Measurements from ENCODE around the gene PREP. TPM values are rescaled to one million over a fixed set of nuclear protein-coding genes. Genes with fewer than 3 reads are reported as not detected.
"Not testable (repeated sequence)": the region's sequence is repeated elsewhere in the genome, so short reads cannot be mapped to it uniquely, and the experiment has no call there.

PREP gene
- total RNA-seq, 2 experiments from 2014 or later, result 42.3 to 49.0 TPM

- CTCF ChIA-PET, result interaction anchor here (0.6 to 1.1 kb wide), 2 partner anchors 155 to 479 kb away, joined by 3 read pairs; partner anchors contain the start of gene HACE1
- DNase-seq; H3K4me1 Mint-ChIP-seq; ATAC-seq; H3K4me3 Mint-ChIP-seq; H3K9me3 Mint-ChIP-seq (ENCODE audit: low read depth); H3K27ac Mint-ChIP-seq; H3K27me3 Mint-ChIP-seq; intact Hi-C loops (cut with DNase I, micrococcal nuclease); POLR2A ChIA-PET: not testable (repeated sequence)
- H3K36me3 Mint-ChIP-seq (ENCODE audit: low read depth), result peaks cover 53% of the 10 kb centered on the region
Measured at GRCh38 chr6:105338350-105338983, 64.4 kb downstream of the PREP start.

DNA sequence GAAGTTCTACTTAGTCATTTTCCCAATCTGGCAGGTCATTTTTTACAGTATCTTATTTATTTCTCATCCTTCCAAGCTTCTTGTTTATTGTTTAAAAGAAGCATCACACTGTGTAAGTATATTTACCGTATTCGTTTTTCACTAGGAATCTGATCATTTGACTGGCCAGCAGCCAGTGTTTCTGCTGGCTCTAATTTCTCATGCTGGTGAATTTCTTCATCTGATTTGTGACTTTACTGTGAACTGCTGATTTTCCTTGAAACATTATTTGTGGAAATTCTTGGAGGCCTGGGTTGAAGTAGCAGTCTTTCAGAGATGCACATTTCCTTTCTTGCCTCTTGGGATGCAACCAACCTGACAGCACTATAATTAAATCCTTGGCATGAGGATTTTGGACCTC, 65.9 kb downstream of the PREP start:
- DNase-seq (no peak), ATAC-seq (no peak)
- no peaks in the 10 kb centered on the region for H3K27me3 Mint-ChIP-seq
- H3K4me1 Mint-ChIP-seq, result peaks cover 6% of the 10 kb centered on the region
- intact Hi-C loops (cut with DNase I, micrococcal nuclease), result no loop called here
- H3K4me3 Mint-ChIP-seq, result no peak overlapping the region
- ChIA-PET POLR2A (no interaction called here), CTCF (interaction anchor here (0.6 to 0.7 kb wide), 2 partner anchors 274 to 394 kb away, joined by 3 to 4 read pairs; no protein-coding TSS in a partner anchor)
- no peaks in the 10 kb centered on the region for H3K9me3 Mint-ChIP-seq (ENCODE audit: low read depth)
- no peak overlapping the region for H3K27ac Mint-ChIP-seq
- H3K36me3 Mint-ChIP-seq (ENCODE audit: low read depth), result peaks cover 51% of the 10 kb centered on the region

- intact Hi-C loops (cut with DNase I, micrococcal nuclease), result no loop called here
- DNase-seq, result no peak
- no peak for ATAC-seq
Measured at GRCh38 chr6:105332576-105332975, 70.3 kb downstream of the PREP start.

DNA sequence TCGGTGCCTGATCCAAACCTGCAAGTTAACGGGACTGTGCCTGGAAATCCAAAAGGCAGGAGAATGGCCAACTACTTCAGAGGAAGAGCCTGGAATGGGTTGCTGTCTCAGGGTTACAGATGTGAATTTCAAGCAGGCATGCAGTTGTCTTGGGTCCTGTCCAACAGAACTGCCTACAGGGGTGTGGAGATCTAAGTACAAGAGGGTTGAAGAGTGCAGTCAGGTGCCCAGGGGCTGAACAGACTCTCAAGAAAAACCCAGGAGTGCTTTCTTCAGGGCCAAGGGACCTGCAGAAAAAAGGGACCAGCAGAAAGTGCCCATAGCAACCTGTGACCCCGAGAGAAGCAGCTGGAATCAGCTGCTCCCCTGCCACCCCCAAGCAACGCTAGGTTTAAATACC, 71.0 kb downstream of the PREP start:
- H3K4me1 Mint-ChIP-seq, result peaks cover 3% of the 10 kb centered on the region
- ChIA-PET CTCF (no interaction called here), POLR2A (no interaction called here)
- ATAC-seq (no peak), DNase-seq (no peak)
- H3K4me3 Mint-ChIP-seq, result no peak overlapping the region
- no peak overlapping the region for H3K27ac Mint-ChIP-seq
- intact Hi-C loops (cut with DNase I, micrococcal nuclease), result no loop called here
- no peaks in the 10 kb centered on the region for H3K9me3 Mint-ChIP-seq (ENCODE audit: low read depth)
- peaks cover 55% of the 10 kb centered on the region for H3K36me3 Mint-ChIP-seq (ENCODE audit: low read depth)
- H3K27me3 Mint-ChIP-seq, result no peaks in the 10 kb centered on the region

More at GRCh38 chr6:105332576-105332975, 70.3 kb downstream of the PREP start:
- Mint-ChIP-seq H3K27me3 (no peaks in the 10 kb centered on the region), H3K36me3 (ENCODE audit: low read depth) (peaks cover 56% of the 10 kb centered on the region), H3K4me1 (peaks cover 3% of the 10 kb centered on the region), H3K4me3 (no peak overlapping the region), H3K27ac (no peak overlapping the region), H3K9me3 (ENCODE audit: low read depth) (no peaks in the 10 kb centered on the region)
- ChIA-PET POLR2A (no interaction called here), CTCF (no interaction called here)

DNA sequence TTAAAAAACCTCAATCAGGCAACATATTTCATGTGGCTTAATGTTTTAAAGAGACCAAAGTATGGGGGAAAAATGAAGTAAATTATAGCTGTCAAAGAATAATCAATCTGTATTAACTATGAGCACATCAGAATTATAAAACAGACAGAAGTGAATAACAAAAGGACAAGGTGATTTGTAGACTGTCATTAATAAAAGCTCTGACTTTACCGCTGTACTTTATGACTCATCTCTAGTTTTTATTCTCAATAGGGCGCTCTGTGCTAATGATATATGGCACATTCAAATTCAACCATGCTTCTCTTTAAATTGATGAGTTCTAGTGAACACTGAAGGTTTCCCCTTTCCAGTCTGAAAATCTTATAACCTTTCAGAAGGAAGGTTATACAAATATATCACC, 72.0 kb downstream of the PREP start:
- no peaks in the 10 kb centered on the region for H3K9me3 Mint-ChIP-seq (ENCODE audit: low read depth)
- peaks cover 59% of the 10 kb centered on the region for H3K36me3 Mint-ChIP-seq (ENCODE audit: low read depth)
- H3K4me1 Mint-ChIP-seq, result peaks cover 3% of the 10 kb centered on the region
- no peak overlapping the region for H3K4me3 Mint-ChIP-seq
- H3K27me3 Mint-ChIP-seq, result no peaks in the 10 kb centered on the region
- intact Hi-C loops (cut with DNase I, micrococcal nuclease), result no loop called here
- H3K27ac Mint-ChIP-seq, result no peak overlapping the region
- no peak for DNase-seq
- no peak for ATAC-seq
- CTCF ChIA-PET, result no interaction called here
- POLR2A ChIA-PET, result no interaction called here

DNA sequence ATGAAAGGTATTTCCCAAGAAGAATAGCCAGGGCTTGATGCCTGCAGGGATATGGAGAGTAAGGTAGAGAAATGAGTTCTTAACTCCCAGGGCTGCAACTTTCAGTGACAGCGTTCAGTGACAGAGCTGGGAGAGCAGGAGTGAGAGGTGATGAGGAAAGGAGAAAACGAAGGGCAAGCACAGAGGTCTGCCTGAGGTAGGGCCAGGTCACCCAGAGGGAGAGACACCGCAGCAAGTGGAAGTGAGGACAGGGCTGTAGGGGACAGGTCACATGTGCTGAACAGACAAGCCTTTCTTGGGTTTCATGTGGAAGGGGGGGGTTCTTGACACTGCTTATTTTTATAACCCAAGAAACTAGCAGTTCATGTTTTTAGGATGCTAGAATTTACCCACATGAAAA, 72.5 kb downstream of the PREP start:
- H3K36me3 Mint-ChIP-seq (ENCODE audit: low read depth), result peaks cover 62% of the 10 kb centered on the region
- ATAC-seq, result no peak
- no peak overlapping the region for H3K4me3 Mint-ChIP-seq
- no peak overlapping the region for H3K27ac Mint-ChIP-seq
- POLR2A ChIA-PET, result no interaction called here
- DNase-seq, result no peak
- H3K27me3 Mint-ChIP-seq, result no peaks in the 10 kb centered on the region
- CTCF ChIA-PET, result no interaction called here
- intact Hi-C loops (cut with DNase I, micrococcal nuclease), result no loop called here
- H3K9me3 Mint-ChIP-seq (ENCODE audit: low read depth), result no peaks in the 10 kb centered on the region
- peaks cover 3% of the 10 kb centered on the region for H3K4me1 Mint-ChIP-seq

GRCh38 chr6:105326833-105327770, 75.8 kb downstream of the PREP start:
- Mint-ChIP-seq H3K4me3 (no peak overlapping the region), H3K27ac (no peak overlapping the region), H3K4me1 (peaks cover 3% of the 10 kb centered on the region), H3K36me3 (ENCODE audit: low read depth) (peaks cover 62% of the 10 kb centered on the region), H3K9me3 (ENCODE audit: low read depth) (no peaks in the 10 kb centered on the region), H3K27me3 (no peaks in the 10 kb centered on the region)
- ChIA-PET CTCF (interaction anchor here (0.5 to 1.0 kb wide), 3 partner anchors 26 to 250 kb away, joined by 3 to 4 read pairs (median 3); partner anchors contain the start of gene PREP), POLR2A (interaction anchor here (0.6 to 0.7 kb wide), 2 partner anchors 45 to 117 kb away, joined by 3 to 6 read pairs; no protein-coding TSS in a partner anchor)
- intact Hi-C loops (cut with DNase I, micrococcal nuclease), result no loop called here
- no peak for ATAC-seq
- no peak for DNase-seq

DNA sequence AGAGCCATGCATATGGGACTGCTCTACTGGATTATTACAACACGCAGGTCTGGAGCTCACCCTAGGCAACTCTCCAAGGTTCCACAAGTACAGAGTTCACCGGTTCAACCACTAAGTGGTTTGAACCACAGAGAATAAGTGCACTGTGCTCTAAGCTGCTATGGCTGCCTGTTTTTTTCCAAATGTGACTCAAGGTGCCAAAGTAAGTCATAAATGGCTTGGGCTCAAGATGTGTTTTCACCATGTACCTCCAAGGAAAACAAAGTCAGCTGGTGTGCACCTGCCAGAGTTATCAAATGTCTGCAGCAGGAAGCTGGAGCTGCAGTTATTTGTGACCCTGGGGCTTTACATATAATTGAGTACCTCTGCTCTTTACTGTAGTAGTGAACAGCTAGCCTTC, 76.7 kb downstream of the PREP start:
- no peak overlapping the region for H3K4me3 Mint-ChIP-seq
- peaks cover 60% of the 10 kb centered on the region for H3K36me3 Mint-ChIP-seq (ENCODE audit: low read depth)
- no peak for DNase-seq
- POLR2A ChIA-PET, result interaction anchor here (0.6 kb wide), 1 partner anchor 117 kb away, joined by 3 read pairs; no protein-coding TSS in a partner anchor
- no peak overlapping the region for H3K27ac Mint-ChIP-seq
- no peaks in the 10 kb centered on the region for H3K27me3 Mint-ChIP-seq
- intact Hi-C loops (cut with DNase I, micrococcal nuclease), result no loop called here
- CTCF ChIA-PET, result interaction anchor here (0.5 kb wide), 1 partner anchor 26 kb away, joined by 4 read pairs; no protein-coding TSS in a partner anchor
- no peaks in the 10 kb centered on the region for H3K9me3 Mint-ChIP-seq (ENCODE audit: low read depth)
- peaks cover 3% of the 10 kb centered on the region for H3K4me1 Mint-ChIP-seq
- ATAC-seq, result no peak

DNA sequence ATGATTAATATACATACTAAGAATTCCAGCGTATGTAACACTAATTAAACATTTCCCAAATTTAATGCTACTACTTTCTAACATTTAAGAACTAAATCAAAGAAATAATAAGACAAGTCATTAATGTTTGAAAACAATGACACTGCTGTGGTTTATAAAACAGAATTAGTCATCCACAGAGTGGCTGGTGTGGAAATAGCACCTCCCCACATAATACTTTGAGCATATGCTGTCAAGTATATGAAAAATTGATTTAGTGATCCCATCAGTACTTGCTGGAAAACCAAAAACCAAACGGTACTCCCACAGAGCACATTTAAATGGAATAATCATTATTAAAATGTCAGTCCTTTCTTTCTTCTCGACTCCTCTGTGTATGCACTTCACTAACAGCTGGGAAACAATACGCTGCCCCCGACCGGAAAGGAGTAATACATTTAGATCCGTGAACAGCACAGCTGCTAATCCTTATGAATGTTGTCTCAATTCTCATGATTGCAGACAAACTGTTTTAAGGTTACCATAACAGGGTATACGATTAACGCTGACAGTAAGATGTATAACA, 78.4 kb downstream of the PREP start:
- H3K27me3 Mint-ChIP-seq, result no peaks in the 10 kb centered on the region
- H3K4me1 Mint-ChIP-seq, result no peaks in the 10 kb centered on the region
- ATAC-seq (no peak), DNase-seq (no peak)
- H3K9me3 Mint-ChIP-seq (ENCODE audit: low read depth), result no peaks in the 10 kb centered on the region
- intact Hi-C loops (cut with DNase I, micrococcal nuclease), result no loop called here
- no peak overlapping the region for H3K4me3 Mint-ChIP-seq
- peaks cover 42% of the 10 kb centered on the region for H3K36me3 Mint-ChIP-seq (ENCODE audit: low read depth)
- POLR2A ChIA-PET, result no interaction called here
- CTCF ChIA-PET, result no interaction called here
- H3K27ac Mint-ChIP-seq, result peak overlapping the region; percentile 29

- H3K27me3 Mint-ChIP-seq, result no peaks in the 10 kb centered on the region
- intact Hi-C loops (cut with DNase I, micrococcal nuclease), result no loop called here
- H3K4me3 Mint-ChIP-seq, result no peak overlapping the region
- ChIA-PET POLR2A (no interaction called here), CTCF (no interaction called here)
- H3K9me3 Mint-ChIP-seq (ENCODE audit: low read depth), result no peaks in the 10 kb centered on the region
- peaks cover 41% of the 10 kb centered on the region for H3K36me3 Mint-ChIP-seq (ENCODE audit: low read depth)
- DNase-seq (no peak), ATAC-seq (no peak)
- no peak overlapping the region for H3K27ac Mint-ChIP-seq
- no peaks in the 10 kb centered on the region for H3K4me1 Mint-ChIP-seq
Measured at GRCh38 chr6:105322499-105323225, 80.2 kb downstream of the PREP start.

DNA sequence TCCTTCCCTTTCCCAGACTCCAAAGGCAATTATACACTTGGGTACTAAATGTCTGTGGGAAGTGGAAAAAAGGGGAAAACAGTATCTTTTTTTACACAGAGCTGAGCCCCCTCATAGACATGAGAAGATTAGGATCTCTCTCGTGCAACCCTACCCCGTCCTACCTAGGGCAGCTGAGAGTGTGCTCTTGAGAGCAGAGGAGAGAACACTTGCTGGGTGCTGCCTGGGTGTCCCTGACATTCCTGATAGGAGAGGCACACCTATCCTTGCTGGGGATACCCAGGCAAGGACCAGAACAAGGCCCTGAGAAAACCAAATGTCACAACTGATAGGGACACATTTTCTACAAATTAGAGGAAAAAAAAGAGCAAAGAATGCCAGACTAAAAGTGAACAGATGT, 81.2 kb downstream of the PREP start:
- Mint-ChIP-seq H3K27ac (no peak overlapping the region), H3K27me3 (no peaks in the 10 kb centered on the region), H3K4me1 (no peaks in the 10 kb centered on the region), H3K9me3 (ENCODE audit: low read depth) (no peaks in the 10 kb centered on the region), H3K36me3 (ENCODE audit: low read depth) (peaks cover 38% of the 10 kb centered on the region), H3K4me3 (no peak overlapping the region)
- ChIA-PET POLR2A (no interaction called here), CTCF (no interaction called here)
- DNase-seq, result no peak
- no peak for ATAC-seq
- intact Hi-C loops (cut with DNase I, micrococcal nuclease), result no loop called here
